HTR-8/SVneo (cell line): Measurements from ENCODE around the gene HIF1A.
A peak's percentile ranks its signal among the peaks of the same experiment; 100 is the strongest.
"Not testable (repeated sequence)": the region's sequence is repeated elsewhere in the genome, so short reads cannot be mapped to it uniquely, and the experiment has no call there.

Source experiments
- DNase-seq: peaks from one replicate; pipeline ENCODE4 v3.0.0; 2011; ENCODE audit warnings: low spot score, mixed read lengths; ENCODE audit not compliant: insufficient read length
- FAIRE-seq: peaks from 2 replicates; lab custom pipeline; 2011; peaks lifted over from hg19 to GRCh38; lab: Jason Lieb, UNC

HIF1A gene

GRCh38 chr14:61694830-61695694 is at the start of gene HIF1A:
Gene HIF1A (plus strand): TSS chr14:61695513. CDS start chr14:61695805, 292 bp downstream.
- FAIRE-seq, result peak; percentile 100

DNA sequence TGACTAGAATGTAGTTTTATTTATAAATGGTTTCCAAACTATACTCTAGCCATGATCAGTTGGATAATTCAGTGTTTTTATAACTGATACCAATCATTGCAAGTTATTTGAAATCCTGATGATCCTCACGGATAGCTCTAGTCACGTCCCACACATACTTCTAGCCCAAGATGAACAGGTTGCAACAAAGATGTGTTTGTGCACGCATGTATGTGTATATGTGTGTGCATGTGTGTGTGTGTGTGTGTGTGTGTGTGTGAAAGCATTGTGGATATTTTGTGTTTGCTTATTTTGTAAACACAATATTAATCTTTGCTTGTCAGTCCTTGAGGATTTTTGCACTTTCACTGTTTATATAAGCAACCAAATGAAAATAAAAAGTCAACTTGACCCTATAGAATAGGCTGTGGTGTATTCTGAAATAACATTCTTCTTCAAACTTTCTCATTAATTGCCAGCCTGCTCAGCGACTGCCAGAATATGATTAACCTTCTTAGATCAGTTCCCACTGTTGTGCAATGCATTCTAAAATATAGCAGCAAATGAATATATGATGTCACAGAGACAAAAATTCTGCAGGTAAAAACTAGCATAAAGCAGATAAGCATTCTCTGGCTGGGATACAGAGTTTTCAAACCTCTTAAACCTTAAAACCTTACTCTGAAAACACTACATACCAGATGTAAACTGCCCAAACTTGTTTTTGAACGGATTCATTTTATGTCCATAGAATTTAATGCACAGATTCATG is 48.8 kb upstream of the HIF1A start:
- no peak for DNase-seq
- FAIRE-seq, result peak; percentile 100

More at GRCh38 chr14:61694830-61695694, at the start of gene HIF1A:
- DNase-seq, result peak; percentile 100

GRCh38 chr14:61647704-61648103 is 47.6 kb upstream of the HIF1A start:
- FAIRE-seq, result no peak

GRCh38 chr14:61648377-61648776 is 46.9 kb upstream of the HIF1A start:
- DNase-seq, result no peak
- no peak for FAIRE-seq

More at GRCh38 chr14:61647704-61648103, 47.6 kb upstream of the HIF1A start:
- no peak for DNase-seq

- DNase-seq (no peak), FAIRE-seq (peak; percentile 99)
Observed at GRCh38 chr14:61649283-61649682, 46.0 kb upstream of the HIF1A start.

DNA sequence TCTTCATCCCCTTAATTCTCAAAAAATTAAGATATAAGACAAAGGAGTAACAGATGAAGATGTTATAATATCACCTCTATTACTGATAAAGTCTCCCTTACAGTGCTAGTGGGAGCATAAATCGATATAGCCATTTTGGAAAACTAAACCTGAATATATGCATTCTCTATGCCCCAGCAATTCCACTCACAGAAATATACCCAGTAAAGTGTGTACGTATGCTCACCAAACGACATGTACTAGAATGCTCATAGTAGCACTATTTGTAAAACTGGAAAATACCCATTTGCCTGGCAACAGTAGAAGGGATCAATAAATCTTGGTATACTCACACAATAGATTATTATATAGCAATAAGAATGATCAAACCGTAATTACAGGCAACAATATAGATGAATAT is 44.0 kb upstream of the HIF1A start:
- FAIRE-seq, result no peak
- no peak for DNase-seq

DNA sequence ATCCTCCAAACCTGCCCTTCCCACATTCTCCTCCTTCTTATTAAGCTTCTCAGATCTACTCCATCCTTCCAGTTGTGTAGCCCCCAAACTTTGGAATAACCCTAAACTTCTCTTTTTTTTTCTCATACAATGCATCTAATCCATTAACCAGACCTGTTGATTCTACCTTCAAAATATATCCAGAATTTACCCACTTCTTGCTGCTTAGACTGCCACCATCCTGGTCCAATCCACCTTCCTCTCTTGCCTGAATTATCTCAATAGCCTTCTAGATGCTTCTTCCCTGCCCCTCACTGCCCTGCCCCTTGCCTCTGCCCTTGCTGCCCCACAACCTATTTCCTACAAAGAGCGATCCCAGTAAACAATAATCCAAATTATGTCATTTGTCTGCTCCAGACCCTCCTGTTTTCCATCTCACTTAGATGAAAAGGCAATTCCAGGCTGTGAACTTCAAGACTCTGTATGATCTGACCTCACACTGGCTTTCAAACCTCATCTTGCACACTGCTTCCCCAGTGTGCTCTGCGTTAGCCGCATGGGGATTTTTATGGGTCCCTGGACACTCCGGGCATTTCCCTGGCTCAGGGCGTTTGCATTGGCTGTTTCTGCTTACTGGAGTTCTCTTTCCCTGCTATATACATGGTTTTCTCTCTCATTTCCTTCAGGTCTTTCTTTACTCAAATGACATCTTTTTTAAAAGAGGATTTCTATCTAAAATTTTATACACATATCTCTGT is 42.6 kb upstream of the HIF1A start:
- DNase-seq (no peak), FAIRE-seq (no peak)

- FAIRE-seq (peak; percentile 100), DNase-seq (peak; percentile 95)
Observed at GRCh38 chr14:61653507-61653906, 41.8 kb upstream of the HIF1A start.

DNA sequence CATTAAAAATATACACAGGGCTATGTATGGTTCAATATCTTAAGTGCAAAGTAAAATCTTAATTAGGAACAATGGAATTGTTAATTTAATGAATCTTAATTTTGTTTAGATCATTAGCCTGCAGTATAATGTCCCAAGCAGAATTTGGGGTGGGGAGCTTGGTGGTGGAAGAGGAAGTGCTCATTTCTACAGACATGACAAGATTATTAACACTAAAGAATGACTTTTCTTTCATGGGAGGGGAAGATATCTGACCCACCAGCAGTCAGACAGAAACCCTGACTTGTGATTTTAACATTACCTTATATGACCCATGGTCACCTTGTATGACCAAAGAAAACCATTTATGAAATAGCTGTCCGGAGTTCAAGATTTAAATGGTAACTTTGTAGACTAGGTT is 41.3 kb upstream of the HIF1A start:
- FAIRE-seq (no peak), DNase-seq (no peak)

DNA sequence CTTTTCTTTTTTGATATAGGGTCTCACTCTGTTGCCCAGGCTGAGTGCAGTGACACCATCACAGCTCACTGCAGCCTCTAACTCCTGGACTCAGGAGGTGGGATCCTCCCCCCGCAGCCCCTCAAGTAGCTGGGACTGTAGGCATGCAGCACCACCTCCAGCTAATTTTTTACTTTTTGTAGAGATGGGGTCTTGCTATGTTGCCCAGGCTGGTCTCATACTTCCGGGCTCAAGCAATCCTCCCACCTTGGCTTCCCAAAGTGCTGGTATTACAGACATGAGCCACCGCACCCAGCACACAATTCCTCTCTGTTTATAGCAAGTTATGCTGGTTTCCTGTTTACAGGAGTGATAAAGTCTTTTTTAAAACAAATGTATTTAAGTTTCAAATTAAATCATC is 39.5 kb upstream of the HIF1A start:
- DNase-seq, result no peak
- no peak for FAIRE-seq

- DNase-seq (no peak), FAIRE-seq (peak; percentile 87)
Observed at GRCh38 chr14:61656341-61656740, 39.0 kb upstream of the HIF1A start.

DNA sequence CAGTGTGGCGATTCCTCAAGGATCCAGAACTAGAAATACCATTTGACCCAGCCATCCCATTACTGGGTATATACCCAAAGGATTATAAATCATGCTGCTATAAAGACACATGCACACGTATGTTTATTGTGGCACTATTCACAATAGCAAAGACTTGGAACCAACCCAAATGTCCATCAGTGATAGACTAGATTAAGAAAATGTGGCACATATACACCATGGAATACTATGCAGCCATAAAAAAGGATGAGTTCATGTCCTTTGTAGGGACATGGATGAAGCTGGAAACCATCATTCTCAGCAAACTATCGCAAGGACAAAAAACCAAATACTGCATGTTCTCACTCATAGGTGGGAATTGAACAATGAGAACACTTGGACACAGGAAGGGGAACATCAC is 37.2 kb upstream of the HIF1A start:
- not testable (repeated sequence) for DNase-seq, FAIRE-seq

GRCh38 chr14:61659582-61659981 is 35.7 kb upstream of the HIF1A start:
- DNase-seq (no peak), FAIRE-seq (peak; percentile 76)

GRCh38 chr14:61661471-61662400 is 33.6 kb upstream of the HIF1A start:
- no peak for DNase-seq
- no peak for FAIRE-seq

DNA sequence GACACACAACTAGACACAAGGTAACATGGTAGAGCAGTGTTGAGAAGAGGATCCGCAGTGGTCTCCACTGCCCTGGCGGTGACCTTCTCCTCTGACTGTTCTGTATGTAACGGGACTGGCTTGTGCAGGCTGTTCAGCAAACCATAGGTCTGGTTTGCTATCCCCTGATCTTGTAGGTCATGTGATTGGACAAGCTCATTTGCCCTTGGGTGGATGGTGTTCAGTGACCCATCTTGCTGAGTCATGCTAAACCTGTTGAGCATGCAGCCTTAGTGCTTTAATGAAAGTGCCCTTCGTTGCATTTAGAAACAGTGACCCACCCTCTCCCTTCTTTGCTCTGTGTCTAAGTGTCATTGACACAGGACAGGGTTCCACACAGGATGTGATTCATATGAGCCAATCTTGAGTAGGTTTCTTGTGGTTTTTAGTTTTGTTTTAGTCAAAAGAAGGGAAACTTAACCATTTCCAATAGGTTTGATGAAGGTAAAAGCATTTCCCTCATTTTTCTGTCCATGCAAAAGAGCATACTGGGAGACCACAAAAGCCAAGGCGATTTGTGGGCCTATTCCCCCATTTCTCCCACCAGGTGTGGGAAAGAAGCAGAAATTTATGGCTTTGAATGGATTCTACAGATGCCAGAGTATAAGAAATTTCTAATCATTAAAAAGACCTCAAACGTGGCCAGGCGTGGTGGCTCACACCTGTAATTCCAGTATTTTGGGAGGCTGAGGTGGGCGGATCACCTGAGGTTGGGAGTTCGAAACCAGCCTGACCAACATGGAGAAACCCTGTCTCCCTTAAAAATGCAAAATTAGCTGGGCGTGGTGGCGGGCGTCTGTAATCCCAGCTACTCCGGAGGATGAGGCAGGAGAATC is 32.6 kb upstream of the HIF1A start:
- DNase-seq (peak; percentile 94), FAIRE-seq (peak; percentile 100)

- no peak for DNase-seq
- FAIRE-seq, result peak; percentile 89
Observed at GRCh38 chr14:61663312-61663979, 31.9 kb upstream of the HIF1A start.

DNA sequence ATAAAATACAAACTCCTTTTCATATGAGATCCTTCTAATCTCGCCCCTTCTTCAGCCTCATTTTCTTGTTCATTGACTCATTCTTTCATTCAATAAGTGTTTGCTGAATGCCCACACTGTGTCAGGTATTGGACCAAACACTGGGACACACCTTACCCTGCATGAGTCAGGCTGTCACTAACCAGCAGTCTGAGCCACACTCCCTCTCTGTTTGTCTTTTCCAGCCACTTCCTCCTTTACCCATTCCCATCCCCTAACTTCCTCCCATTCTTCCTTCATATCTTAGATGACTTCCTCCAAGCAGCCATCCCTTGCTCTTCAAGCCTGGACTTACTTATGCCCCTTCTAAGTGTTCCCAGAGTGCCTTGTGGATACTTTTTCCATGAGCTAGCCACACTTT is 27.0 kb upstream of the HIF1A start:
- FAIRE-seq, result peak; percentile 98
- DNase-seq, result no peak

DNA sequence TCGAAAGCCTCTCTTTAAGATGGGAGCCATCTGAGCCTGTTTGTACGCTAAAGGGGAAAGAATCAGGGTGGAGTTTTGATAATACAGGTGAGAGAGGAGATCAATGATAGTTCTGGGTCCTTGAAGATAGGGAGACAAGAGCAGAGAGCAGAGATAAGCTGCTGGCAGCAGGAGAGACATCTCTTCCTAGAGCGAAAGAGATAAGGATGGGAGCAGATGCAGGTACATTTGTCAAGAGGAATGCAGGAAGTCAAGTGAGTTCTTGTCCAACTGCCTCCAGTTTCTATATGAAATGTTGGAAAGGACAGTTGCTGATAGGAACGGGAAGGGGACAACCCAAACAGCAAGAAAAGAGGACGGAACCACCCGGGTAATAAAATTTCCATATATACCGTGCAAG is 24.7 kb upstream of the HIF1A start:
- no peak for DNase-seq
- FAIRE-seq, result no peak
